Transverse colon (tissue), 3 donors: ENCODE data around the gene NDST3.

Experiments
- CTCF ChIP-seq, 5 experiments: fragments of 200-600 bp in 3 of 5; fragments of 450-650 bp in 2 of 5; sonication (generic) in 3 of 5; IDR thresholded peaks; 1 replicate in 2 of 5; 2 replicates in 3 of 5; pipeline ENCODE4 v1.5.1; 2016 to 2017; ENCODE audit warnings: antibody characterized with exemption in 5 of 5, inconsistent platforms in 3 of 5, mild to moderate bottlenecking in 2 of 5, moderate library complexity in 1 of 5
- POLR2A ChIP-seq: fragments of 450-650 bp; IDR thresholded peaks from one replicate; pipeline ENCODE4 v1.6.1; 2016; ENCODE audit warnings: antibody characterized with exemption, mild to moderate bottlenecking, moderate library complexity

DNA sequence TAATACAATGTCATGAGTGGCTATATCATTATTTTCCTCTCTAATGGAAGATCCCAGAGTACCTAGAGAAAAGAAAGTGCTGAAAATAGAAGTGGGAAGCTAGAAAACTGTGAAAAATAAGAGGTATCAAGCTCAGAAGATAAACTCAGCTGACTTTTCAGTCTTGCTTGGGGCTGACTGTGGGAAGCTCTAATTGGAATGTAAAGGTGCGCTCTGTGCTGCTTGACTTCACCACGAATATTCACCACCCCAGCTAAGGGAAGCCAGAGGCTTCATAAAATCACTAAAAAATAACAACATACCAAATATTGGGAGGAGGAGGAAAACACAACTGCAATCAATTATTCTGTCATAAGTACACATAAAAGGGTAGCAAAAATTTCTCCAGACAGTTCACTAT is 25.1 kb downstream of the NDST3 start:
- TF ChIP-seq CTCF (IDR thresholded peaks at IDR 0.05) (no peak), POLR2A (no peak)
